ENCODE results near the gene ADGRB3.
"Not testable (repeated sequence)": the region's sequence is repeated elsewhere in the genome, so short reads cannot be mapped to it uniquely, and the experiment has no call there.

The ADGRB3 gene

DNA sequence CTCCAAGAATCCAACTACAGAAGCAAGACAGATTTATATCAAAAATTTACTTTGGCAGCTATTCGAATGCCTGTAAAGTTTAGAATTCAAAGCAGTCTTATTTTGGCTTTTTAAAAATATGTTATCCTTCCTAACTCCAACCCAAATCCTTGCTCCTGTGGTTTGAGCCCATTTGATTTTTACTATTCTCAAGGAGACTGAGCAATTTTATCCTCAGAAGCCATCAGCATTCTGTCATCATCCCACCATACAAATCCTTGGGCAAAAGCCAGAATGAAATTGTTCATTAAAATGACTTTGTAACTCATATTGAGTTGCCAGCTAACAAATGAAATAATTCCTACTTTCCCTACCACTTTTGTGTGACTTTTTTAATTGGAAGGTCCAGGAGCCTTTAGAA lies 392.8 kb downstream of the ADGRB3 start:
- DNase-seq (ENCODE audit: low spot score): no peak

DNA sequence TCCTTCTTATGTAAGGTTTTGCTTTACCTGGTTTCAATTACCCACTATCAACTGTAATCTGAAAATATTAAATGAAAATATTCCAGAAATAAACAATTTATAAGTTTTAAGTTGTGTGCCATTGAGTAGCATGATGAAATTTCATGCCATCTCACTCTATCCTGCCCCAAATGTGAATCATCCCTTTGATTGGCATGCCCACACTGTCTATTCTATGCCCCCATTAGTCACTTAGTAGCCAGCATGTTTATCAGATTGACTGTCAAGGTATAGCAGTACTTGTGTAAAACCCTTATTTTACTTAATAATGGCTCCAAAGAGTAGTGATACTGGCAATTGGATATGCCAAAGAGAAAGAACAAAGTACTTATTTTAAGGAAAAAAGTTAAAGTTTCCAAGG lies 403.8 kb downstream of the ADGRB3 start:
- no peak for DNase-seq (ENCODE audit: low spot score)

DNA sequence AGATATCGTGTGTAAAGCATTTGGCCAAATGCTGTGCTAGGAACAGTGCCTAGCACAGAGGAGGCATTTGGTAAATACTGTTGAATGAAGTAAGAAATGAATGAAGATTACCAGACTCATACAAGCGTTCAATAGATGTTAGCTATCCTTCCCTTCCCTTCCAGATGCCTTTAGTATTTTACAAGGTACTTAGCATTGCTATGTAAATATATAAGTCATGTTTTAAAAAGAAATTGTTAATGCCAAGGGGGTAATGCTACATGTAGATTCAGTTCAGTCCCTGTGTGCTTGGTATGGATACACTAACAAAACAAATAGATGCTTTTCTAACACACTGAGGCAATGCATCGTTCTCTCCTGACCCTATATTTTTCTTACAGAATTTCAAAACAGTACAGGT lies 407.2 kb downstream of the ADGRB3 start:
- DNase-seq (ENCODE audit: low spot score): no peak

DNA sequence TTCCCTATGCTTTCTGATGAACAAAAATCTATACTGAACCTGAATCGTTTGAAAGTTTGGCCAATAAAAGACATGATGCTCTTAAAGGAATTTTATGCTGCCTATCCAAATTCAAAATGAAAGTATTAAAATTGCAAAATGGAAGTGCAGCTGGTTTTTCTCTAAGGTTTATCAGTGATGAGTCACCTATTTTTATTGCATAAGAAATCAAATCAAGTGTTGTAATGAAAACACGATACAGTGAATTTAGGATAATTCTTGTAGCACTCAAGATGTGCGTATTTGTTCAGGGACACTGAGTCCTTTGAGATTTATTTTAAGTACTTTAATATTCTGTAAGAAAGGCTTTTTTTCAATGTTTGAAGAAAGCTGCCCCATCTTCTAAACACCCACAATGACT lies 409.5 kb downstream of the ADGRB3 start:
- no peak for DNase-seq (ENCODE audit: low spot score)

DNA sequence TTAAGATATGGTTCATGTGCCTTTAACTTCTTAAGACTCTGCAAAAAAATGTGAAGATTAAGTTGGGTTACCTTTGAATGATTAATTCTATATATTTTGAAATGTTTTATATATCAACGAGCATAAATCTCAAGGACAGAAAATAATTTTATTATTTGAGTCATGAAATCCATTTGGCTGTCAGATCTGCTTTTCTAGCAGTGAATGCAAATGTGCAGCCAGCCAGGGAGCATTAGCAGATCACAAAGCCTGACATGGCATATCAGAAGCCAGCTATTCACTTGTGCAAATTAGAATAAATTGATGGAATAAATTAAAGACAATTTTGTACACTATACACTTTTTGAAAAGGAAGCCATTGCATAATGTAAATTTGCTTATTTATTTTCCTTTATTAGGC lies 424.3 kb downstream of the ADGRB3 start:
- no peak for DNase-seq (ENCODE audit: low spot score)

DNA sequence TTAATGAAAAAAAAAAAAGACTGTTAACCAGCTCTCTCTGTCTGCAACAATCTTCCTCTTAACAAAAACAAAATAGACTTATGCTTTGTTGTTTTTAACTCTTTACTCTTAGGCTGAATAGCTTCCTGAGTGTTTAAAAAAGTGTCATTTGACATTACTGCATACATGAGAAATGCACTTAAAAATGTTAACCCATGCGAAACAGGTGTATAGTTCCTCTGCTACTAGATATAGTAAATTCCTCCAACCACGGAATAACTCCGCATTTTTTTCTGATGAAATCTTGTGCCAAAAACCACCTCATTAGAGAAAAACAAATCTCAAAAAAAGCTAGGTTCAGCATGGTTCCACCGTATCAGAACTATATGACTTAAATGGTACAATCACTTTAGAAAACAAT lies 426.0 kb downstream of the ADGRB3 start:
- no peak for DNase-seq (ENCODE audit: low spot score)

DNA sequence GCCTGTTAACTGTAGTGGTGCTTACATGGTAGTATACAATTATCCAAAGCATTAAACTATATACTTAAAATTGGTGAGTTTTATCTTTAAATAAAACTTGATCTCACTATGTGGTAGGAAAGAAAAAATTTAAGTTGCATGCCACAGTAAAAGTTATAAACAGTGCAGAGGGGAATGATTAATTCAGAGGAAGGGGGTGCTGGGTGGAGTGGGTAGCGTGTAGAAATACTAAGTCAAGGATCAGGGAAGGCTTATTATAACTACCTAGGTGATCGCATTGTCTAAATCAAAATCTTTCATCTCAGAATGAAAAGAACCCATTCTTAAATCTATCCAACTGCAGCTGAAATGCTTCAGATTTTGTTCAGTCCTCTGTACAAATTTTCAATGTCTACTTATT lies 428.3 kb downstream of the ADGRB3 start:
- DNase-seq (ENCODE audit: low spot score): no peak

DNA sequence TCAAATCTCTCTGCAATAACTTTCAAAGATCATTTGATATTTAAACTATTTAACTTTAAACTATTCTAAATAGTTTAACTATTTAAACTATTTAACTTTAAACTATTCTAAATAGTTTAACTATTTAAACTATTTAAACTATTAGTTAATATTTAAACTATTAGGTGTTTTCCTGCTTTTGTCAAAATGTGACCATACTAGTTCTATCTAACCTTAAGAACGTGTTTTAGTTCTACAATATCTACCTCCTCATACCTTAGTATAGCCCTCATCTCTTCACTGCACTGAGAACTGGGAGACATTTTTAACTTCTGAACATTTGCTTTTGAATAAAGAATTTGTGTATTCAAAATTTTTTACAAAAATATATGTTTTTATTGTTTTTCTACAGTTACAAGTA lies 429.1 kb downstream of the ADGRB3 start:
- no peak for DNase-seq (ENCODE audit: low spot score)

DNA sequence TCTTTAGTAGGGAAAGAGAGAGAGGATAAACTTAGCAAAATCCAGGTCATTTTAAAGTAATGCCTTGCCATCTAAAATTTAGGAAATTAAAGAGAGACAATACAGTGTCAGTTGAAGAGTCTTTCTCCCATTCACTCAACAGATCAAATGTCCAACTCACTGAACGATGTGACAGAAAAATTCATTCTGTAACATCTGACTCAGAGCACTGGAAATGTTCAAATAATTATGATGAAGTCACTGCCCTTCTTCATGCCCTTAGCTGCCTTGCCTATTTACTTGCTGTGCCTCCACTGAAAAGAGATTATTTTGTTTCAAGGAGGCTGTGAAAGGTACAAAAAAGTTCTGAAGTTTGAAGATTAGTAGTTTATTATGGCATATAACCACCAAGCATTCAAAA lies 434.8 kb downstream of the ADGRB3 start:
- no peak for DNase-seq (ENCODE audit: low spot score)

DNA sequence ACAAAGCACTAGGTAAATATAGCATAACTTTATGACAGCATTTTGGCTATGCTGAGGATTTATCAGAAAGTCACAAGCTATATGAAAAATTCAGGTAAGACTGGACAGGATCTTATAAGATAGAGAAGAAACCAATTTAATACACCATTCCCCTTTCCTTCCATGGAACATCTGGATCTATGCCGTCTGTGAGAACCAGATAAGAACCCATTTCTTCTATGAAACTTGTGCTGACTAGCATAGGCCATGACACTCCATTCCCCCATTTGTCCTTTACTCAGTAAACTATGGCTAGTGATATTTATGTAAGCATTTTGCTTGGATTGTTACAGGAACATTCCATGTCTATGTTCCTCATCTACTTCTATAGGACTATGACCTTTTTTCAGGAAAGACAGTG lies 437.7 kb downstream of the ADGRB3 start:
- no peak for DNase-seq (ENCODE audit: low spot score)

DNA sequence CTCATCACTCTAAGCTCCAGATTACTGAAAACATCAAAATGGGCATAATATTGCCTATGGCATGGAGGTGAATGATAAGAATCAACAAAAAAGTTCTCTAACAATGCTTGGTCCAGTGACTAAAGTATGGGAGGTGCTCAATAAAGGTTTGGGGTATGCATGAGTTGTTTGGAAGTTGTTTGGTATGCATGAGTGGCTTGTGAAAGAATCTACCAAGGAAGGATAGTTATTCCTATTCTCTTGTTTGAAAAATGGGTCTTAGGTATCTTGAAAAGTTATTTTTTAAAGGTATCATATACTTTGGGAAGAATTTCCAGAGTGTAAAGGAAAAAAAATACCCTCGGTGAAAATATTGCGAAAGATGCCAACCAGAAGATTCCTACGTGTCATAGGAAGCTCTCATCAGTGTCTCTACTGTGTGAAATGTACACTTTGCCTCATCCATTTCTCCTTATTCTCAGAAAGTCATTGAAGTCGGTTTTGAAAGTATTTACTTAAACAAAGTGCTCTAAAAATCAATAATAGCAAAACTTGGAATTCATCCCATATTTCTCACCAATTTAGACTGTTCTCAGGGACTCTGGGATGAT lies 449.8 kb downstream of the ADGRB3 start:
- DNase-seq (ENCODE audit: low spot score): no peak

DNA sequence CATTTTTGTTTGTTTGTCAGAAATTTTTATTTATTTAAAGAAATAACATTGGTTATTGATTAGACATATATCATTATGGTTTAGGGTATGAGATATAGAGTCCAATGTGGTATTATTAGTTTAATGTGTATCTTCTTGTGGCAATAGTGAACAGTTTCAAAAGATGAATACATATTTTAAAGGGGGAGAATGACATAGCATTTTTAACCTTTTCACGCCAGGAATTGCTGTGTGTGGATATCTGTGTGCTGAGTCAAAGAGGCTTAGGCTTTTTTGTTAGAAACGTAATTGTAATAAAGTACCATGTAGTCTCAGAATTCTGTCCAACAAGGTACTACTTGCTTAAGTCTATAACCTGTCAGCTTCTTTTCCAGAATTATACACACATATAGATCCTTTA lies 451.6 kb downstream of the ADGRB3 start:
- DNase-seq (ENCODE audit: low spot score): no peak

DNA sequence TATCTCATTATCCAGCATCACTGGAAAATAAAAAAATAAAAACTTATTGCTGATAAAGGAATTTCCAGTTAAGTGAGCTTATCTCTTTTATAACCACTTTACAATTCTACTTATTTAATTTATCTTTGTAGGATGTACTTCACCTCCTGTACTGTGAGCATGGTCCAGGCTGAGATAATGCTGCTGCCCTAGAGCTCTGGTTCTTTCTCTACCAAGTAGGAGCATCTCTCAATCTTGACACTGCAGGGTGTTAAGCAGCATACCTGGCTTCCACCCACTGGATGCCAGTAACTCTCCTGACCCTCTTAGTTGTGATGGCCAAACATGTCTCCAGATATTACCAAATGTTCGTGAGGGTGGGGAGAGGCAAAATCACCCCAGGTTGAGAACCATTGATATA lies 454.5 kb downstream of the ADGRB3 start:
- no peak for DNase-seq (ENCODE audit: low spot score)

DNA sequence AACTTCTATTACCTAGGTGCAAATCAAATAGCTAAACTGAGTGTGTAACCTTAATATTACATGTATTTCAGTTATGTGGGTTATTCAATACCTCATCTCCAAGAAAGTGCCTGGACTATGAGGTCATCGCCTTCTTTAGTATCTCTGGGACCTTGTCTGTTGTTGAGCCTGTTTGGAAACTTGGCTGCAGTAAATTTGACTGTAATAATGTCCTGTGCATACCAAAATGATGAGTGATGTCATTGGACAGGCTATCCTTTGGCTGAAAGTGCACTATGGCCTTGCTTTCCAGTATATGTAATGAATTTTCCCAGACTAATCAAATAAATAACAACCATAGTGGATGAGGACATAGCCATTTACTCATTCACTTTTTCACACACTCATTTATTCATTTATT lies 455.1 kb downstream of the ADGRB3 start:
- DNase-seq (ENCODE audit: low spot score): no peak

DNA sequence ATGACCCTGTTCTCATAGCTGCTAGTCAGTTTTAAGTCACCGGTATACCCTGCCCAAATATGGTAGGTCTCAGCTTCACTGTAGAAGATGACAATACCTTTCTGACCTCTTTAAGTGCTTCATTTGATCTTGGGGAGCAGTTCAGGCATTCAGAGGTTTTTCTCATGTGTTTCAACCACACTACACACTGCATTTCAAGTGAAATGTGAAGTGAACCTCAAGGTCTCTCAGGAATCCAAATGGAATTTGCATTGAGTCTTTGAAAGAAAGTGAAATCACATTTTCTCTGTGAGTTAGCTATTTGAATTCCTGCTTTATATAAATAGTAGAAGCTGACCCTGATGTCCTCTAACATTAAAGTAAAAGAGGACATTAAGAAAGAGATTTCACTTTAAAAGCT lies 461.6 kb downstream of the ADGRB3 start:
- DNase-seq (ENCODE audit: low spot score): no peak

DNA sequence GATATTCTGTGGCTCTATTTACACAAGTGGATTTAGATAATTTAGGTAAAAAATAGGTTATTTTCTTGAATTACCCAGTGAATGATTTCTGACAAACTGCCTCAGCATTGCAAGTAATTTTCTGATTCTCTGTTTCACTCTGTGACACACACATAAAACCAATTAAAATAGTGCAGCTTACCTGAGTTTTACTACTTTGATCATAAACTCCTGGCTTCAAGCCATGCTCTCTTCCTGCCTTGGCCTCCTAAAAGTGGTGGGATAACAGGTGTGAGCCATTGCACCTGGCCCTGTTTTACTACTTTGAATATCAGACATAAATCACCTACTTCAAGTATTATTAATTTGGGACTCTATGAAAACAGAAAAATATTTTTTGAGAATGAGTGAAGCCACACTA lies 462.9 kb downstream of the ADGRB3 start:
- DNase-seq (ENCODE audit: low spot score): no peak

DNA sequence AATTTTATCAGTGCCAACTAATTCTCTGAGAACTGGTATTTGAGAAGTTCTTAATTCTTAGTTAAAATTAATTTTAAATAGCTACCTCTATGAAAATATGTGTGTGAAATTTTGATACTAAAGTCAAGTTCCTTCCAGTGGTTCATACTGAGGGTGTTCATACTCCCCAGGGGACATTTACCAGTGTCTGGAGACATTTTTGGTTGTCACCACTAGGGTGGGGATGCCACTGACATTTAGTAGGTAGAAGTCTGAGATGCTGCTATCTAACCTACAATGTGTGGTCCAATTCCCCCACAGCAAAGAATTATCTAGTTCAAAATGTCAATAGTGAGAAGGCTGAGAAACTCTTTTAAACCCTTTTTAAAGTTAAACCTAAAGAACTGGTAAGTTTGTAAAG lies 463.8 kb downstream of the ADGRB3 start:
- no peak for DNase-seq (ENCODE audit: low spot score)

DNA sequence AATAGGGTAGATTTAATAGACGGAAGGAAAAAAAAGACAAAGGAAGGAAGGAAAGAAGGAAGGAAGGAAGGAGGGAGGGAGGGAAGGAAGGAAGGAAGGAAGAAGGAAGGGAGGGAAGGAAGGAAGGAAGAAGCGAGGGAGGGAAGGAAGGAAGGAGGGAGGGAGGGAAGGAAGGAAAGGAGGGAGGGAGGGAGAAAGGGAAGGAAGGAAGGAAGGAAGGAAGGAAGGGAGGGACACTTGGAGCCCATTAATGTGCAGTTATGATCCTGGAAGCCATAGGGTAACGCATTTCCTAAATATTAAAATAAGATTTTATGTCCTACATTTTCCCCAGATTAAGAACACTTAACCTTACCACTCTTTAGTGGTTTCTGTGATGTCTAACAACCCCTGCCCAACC lies 465.7 kb downstream of the ADGRB3 start:
- no peak for DNase-seq (ENCODE audit: low spot score)

DNA sequence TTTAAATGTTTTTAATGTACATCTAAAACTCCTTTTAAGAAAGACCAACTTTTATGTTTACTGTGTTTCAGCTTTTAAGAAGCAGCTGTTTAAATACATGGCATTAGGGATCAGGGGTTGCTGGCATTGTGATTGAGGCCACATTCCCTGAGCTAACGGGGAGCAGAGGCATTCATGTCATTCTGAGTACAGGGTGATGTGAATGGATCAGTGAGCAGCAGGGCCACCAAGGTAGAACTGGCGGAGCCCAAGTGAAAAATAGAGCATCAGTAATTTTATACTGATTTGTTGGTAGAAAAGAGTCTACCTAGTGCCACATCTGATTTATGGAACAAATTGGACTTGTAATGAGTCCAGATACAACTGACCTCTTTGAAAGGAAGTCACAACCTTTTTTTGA lies 467.3 kb downstream of the ADGRB3 start:
- no peak for DNase-seq (ENCODE audit: low spot score)

DNA sequence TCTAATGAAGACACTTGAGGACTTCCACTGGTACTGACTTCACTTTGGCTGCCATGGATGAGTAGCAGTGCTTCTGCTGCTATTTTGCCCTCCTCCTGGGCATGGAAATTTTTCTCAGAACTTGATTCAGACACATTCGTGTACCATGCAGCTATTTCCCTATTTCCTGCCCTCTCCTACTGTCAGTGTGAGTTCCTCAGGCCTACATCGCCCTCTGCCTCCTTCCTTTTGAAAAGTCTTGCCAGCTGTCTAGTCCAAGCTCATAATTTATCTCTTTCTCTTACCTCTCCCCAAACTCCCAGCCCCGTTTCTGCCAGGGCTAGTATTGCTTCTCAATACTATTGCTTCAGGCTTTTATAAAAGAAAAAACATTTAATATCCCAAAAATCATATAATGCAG lies 470.2 kb downstream of the ADGRB3 start:
- no peak for DNase-seq (ENCODE audit: low spot score)

DNA sequence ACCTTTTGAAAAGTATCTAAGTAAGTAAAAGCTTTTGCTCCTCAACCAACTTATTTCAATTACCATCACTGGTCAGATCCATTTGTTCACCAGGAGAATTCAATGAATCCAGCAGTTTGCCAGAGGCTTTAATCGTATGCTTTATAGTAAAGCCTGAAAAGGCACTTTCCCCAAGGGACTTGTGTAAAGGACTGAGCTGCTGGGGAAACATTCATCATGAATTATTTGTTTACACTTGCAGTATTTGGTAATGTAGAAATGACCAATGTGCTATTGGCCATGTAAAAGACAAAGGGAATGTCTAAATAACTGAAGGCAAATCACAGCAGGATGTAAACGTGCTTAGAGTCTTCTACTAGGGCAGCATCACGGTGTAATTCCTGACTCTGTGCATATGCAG lies 471.4 kb downstream of the ADGRB3 start:
- DNase-seq (ENCODE audit: low spot score): no peak

DNA sequence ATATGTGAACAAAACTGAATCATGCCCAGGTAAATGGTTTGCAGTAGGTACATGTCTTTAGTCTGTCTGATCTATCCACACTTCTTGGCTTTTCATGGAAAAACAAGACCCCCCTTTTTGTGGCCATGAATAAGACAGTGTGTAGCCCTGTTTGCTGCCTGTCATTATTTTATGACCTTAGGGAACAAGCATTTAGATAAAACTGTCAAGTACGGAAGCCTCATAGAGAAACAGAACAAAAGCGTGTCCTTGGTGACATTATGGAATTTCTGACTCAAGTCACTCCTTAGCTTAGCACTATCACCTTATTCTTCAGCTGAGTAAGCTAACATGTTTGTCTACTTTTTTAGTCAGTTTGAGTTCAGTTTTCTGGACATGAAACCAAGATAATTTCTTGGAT lies 476.2 kb downstream of the ADGRB3 start:
- no peak for DNase-seq (ENCODE audit: low spot score)

DNA sequence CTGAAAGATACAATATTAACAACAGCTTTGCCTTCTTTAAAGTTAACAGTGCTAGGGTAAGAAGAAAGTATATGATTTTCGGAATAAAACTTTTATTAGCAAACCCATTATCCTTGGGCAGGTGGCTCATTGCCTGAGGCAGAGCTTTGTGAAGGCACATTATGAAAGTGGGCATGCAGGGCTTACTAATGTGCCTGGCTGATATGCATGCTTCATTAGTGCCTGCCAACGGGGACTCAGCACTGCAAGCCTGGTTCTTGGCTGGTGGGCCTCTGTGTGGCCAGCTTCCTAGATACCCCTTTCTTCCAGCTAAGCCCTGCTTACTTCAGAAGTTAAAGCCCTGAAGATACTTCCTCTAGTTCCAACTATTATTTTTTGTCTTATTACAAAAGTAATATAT lies 481.6 kb downstream of the ADGRB3 start:
- DNase-seq (ENCODE audit: low spot score): no peak

DNA sequence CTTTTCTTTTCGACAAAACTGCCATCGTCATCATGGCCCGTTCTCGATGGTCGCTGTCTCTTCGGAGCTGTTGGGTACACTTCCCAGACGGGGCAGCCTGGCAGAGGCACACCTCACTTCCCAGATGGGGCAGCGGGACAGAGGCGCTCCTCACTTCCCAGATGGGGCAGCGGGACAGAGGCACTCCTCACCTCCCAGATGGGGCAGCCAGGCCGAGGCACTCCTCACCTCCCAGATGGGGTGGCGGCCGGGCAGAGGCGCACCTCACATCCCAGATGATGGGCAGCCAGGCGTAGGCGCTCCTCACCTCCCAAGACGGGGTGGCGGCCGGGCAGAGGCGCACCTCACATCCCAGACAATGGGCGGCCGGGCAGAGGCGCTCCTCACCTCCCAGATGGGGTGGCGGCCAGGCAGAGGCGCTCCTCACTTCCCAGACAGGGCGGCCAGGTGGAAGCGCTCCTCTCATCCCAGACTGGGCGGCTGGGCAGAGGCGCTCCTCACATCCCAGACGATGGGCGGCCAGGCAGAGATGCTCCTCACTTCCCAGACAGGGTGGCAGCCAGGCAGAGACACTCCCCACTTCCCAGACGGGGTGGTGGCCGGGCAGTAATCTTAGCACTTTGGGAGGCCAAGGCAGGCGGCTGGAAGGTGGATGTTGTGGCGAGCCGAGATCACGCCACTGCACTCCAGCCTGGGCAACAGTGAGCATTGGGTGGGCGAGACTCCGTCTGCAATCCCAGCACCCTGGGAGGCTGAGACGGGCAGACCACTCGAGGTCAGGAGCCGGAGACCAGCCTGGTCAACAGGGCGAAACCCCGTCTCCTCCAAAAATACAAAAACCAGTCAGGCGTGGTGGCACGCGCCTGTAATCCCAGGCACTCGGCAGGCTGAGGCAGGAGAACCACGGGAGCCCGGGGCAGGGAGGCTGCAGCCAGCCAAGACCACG lies 486.7 kb downstream of the ADGRB3 start:
- DNase-seq (ENCODE audit: low spot score): not testable (repeated sequence)
